Amniotic epithelial cell (primary cell): ENCODE measurements around the gene SMOC2.
"Not testable (repeated sequence)": the region's sequence is repeated elsewhere in the genome, so short reads cannot be mapped to it uniquely, and the experiment has no call there.

Experiments used
- DNase-seq: peaks from one replicate; pipeline ENCODE4 v3.0.0-alpha.2; 2010; ENCODE audit warnings: low read depth

Gene SMOC2

GRCh38 chr6:168655462-168656152, 214.6 kb downstream of the SMOC2 start:
- DNase-seq: no peak

GRCh38 chr6:168658059-168658458, 217.1 kb downstream of the SMOC2 start:
- DNase-seq: no peak

DNA sequence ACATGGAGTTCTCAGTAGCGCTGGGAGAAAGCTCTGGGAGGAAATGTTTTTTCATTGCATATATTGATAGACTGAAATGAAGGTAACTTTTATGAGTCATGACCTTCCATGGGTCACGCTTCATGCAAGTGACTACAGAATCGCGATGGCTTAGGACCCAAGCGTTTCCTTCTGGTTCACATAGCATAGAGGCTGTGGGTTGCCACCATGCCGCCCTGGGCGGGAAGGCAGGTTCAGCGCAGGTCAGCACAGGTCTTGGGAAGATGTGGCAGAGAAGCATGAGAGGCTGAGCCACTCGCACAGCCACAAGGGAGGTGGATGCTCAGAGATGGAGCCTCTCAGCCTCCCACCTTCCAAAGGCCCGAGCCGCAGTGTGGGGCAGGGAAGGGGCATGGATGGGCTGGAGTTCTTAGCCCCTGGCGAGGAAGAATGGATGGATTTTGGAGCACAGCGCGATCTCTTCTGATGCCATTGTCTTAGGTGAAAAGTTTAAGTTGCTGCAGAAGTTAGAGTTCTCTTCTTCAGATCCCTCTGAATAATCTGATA, 219.5 kb downstream of the SMOC2 start:
- DNase-seq: no peak

- DNase-seq: no peak
Measured at GRCh38 chr6:168662301-168662936, 221.4 kb downstream of the SMOC2 start.

GRCh38 chr6:168663041-168663440, 222.1 kb downstream of the SMOC2 start:
- DNase-seq: no peak

DNA sequence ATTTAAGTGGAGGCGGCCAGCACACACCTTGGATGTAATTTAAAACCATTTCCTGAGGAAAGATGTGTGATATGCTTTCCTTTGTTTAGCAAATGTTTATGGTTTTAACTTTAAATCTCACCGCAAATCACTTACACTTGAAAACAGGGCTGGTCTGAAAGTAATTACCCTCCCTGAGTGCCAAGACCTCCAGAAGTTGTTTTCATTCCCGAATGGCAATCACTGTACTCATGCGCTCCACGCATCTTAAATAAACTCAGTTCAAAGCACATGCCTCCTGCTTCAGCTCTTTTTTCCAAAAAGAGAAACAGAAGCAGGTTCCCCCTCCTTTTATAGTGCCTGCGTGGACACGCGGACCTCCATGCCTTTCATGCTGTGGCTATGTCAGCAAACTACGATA, 224.0 kb downstream of the SMOC2 start:
- DNase-seq: no peak

GRCh38 chr6:168666170-168666569, 225.2 kb downstream of the SMOC2 start:
- DNase-seq: no peak

GRCh38 chr6:168666699-168667427, 225.9 kb downstream of the SMOC2 start:
- DNase-seq: no peak

DNA sequence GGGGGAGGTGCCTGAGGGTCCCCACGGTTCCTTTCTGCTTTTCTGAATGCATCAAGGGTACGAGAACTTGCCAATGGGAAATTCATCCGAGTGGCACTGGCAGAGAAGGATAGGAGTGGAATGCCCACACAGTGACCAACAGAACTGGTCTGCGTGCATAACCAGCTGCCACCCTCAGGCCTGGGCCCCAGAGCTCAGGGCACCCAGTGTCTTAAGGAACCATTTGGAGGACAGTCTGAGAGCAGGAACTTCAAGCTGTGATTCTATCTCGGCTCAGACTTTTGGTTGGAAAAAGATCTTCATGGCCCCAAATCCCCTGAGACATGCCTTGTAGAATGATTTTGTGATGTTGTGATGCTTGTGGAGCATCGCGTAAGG, 226.4 kb downstream of the SMOC2 start:
- no peak for DNase-seq

DNA sequence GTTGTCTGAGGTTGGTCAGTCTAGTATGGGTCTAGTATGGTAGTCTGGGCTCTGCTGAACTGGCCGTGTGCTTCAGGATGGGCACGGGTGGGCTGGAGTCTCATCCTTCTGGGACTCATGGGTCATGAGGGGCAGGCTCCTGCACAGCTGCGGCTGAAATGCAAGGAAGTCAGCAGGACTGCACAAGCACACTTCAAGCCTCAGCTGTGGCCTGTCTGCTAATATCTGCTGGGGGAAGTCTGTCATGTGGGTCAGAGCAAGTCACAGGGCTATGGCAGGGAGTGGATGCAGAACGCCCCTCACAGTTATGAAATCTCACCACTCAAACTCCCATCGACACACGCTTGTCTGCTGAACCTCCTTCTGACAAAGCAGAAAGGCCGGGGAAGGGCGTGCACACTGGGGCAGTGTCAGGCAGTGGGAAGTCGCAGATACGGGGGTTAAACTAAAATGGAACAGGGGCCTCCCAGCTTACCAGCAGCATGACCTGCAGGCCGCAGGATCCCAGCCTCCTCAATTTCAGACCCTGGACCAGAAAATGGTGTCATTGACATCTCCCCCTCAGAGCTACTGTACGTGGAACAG, 229.5 kb downstream of the SMOC2 start:
- DNase-seq: no peak

- DNase-seq: no peak
Measured at GRCh38 chr6:168671028-168671862, 230.3 kb downstream of the SMOC2 start.

- no peak for DNase-seq
Measured at GRCh38 chr6:168671863-168672546, 231.0 kb downstream of the SMOC2 start.

- no peak for DNase-seq
Measured at GRCh38 chr6:168674595-168674994, 233.6 kb downstream of the SMOC2 start.

- no peak for DNase-seq
Measured at GRCh38 chr6:168675375-168675774, 234.4 kb downstream of the SMOC2 start.

- DNase-seq: no peak
Measured at GRCh38 chr6:168675933-168676551, 235.1 kb downstream of the SMOC2 start.

DNA sequence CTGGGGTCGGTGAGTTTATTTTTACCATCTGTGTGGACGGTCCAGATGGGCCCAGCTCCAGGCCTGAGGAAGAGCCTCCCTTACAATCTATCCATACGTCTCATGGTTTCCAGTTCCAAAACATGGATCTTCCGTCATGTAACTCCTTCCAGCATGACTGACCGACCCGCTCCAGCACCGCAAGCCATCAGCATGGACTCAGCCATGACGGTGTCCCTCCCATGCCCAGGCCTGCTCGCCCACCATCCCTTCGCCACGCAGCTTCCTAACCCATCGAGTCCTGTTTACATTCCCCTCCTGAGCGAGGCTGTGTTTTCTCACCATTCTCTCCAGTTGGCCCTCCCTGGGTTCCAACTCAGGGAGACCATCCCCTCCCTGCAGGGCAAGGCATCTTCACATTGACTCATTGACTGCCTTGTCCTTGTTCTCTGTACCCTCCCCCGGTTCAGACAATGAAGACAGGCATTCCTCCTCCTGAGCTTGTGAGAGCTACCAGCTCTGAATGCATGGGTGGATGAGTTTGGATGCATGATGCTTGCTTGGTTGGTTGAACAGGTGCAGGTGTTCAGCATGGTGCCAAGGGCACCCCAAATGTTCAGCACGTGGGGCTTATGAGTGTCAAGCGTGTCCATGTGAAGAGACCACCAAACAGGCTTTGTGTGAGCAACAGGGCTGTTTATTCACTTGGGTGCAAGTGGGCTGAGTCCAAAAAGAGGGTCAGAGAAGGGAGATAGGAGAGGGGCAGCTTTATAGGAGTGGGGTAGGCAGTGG, 235.8 kb downstream of the SMOC2 start:
- DNase-seq: no peak

- not testable (repeated sequence) for DNase-seq
Measured at GRCh38 chr6:168677323-168677781, 236.4 kb downstream of the SMOC2 start.

- no peak for DNase-seq
Measured at GRCh38 chr6:168678077-168678476, 237.1 kb downstream of the SMOC2 start.

DNA sequence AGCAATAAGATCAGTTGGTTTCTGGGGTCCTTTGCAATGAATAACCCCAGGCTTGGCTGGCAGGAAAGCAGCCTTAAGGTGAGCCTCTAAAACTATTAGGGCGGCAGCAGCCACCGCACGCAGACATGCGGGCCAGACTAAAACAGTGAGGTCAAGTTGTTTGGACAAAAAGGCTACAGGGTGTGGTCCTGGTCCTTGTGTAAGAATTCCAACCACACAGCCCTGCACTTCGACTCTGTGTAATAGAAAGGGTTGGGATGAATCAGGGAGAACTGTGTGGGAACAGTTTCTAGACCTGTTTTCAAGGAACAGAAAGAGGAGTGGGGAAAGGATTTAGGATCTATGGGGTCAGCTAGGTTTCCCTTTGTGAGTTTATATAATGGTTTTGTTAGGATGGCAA, 237.6 kb downstream of the SMOC2 start:
- DNase-seq: no peak

GRCh38 chr6:168681748-168682147, 240.8 kb downstream of the SMOC2 start:
- DNase-seq: no peak
